Stimulated activated naive CD4-positive, alpha-beta T cell treated with Interleukin-2 at 50 U/mL for 16 hours (primary cell): ENCODE measurements around the gene STXBP1.

Experiments used
- DNase-seq: peaks from one replicate; lab custom pipeline; 2025; lab: John Stamatoyannopoulos, UW

Gene STXBP1

DNA sequence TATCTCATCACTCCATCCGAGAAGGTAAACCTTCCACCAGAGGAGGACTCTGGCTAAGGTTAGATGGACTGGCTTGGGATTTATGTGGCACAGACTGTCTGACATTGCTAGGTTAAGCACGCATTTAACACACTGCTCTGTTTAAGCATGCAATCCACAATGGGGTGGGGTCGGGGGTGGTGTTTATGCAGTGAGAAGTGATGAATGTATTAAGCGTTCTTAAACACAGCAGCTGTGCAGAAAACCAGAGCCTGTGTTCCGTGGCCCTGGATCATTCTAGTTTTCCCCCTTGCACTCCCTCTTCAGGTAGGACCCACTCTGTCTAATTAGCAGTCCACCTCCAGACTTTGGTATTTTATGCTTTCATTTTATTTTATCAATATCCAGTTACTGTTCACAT is 46.4 kb downstream of the STXBP1 start:
- no peak for DNase-seq

DNA sequence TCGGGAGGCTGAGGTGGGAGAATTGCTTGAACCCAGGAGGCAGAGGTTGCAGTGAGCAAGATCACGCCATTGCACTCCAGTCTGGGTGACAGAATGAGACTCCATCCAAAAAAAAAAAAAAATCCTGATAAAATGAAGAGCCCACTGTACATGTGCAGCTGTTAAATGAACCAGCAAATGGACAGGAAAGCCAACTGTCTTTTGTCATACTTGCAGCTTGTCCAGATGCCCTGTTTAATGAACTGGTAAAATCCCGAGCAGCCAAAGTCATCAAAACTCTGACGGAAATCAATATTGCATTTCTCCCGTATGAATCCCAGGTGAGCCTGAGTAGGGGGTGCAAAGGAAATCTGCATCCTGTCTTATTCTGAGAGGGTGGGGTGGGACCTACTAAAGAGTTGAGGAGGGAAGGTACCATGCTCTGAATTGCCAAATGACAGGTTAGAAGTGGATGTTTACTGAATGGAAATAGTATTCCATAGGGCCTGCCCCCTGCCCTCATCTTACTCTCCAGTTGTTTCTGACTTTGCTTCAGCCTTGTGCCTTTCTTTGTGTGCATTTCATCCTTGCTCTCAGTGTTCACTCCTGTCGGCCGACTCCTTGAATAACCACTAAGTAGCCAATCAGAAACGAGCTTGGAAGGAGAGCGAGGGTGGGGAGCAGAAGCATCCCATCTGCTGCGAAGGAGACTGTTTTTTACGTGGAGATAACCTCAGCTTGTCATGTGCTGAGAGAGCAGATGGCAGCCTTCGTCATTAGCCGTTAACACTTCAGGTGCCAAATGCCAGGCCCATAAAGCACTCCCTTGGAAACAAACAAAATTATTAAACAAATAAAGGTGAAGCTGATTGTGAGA is 49.0 kb downstream of the STXBP1 start:
- DNase-seq: no peak

DNA sequence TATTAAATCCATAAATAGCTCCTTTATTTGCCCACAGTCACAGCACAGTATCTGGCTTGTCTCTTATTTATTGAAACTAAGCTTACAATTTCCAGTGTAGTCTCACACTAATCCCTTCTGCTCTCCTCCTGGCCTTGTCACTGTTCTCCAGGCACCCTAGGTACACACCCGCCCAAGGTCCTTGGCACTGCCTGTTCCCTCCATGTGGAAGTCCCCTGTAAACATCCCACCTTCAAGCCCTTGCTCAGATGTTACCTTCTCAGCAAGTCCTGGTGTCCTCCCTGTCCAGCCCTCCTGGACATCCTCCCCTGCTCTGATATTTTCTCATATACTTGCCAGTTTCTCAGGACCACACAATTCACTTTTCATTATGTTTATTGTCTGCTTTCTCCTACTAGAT is 50.5 kb downstream of the STXBP1 start:
- DNase-seq: no peak

GRCh38 chr9:127664324-127664677 is 52.2 kb downstream of the STXBP1 start:
- no peak for DNase-seq

DNA sequence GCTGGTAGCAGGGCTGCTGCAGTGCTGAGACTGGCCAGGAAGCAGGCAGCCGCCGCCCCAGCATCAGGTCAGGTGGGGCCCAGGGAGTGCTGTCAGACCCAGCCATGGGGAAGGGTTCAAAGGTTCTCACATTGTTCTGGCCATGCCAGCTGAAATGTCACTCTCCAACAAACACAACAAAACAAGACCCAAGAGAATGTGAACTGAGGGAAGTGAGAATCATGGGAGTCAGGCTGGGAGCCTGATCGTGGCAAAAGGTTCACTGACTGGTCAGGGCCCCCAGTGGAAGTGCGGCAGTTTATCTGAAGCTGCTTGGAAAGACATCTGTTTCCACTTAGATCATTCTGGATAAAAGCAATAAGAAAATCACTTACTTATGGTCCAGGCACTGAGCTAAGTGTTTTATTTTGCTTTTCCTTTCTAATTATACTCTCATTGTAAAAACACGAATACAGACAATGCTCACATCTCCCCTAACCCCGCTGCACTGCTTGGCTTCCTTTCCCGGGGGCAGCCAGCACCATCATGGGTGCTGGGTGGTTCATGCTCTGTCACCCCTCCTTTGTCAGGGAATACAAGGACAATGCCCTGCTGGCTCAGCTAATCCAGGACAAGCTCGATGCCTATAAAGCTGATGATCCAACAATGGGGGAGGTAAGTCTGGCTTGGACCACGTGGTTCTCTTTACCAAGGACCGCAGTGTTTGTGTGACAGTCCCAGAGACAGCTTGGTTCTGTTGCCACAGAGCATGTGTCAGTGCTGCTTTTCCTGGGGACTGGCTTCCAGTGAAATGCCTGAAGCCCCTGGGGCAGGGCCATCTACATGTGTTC is 52.8 kb downstream of the STXBP1 start:
- no peak for DNase-seq

GRCh38 chr9:127667127-127667844 is 55.2 kb downstream of the STXBP1 start:
- no peak for DNase-seq

DNA sequence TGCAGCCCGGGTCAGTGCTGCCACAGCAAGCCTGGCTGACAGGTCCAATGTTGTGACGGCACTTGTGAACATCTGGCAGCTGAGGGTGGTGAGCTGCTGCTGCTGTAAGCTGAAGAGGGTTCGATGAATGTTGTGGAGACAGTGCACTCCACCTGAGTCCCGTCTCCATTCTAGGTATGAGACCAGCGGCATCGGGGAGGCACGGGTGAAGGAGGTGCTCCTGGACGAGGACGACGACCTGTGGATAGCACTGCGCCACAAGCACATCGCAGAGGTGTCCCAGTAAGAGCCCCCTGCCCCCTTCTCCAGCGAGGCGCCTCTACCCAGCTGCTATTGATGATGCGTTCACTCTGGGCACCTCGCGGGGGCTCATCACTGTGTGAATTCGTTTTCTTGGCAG is 55.8 kb downstream of the STXBP1 start:
- no peak for DNase-seq

- no peak for DNase-seq
Observed at GRCh38 chr9:127673234-127673633, 61.2 kb downstream of the STXBP1 start.

GRCh38 chr9:127676638-127677037 is 64.6 kb downstream of the STXBP1 start:
- DNase-seq: no peak

DNA sequence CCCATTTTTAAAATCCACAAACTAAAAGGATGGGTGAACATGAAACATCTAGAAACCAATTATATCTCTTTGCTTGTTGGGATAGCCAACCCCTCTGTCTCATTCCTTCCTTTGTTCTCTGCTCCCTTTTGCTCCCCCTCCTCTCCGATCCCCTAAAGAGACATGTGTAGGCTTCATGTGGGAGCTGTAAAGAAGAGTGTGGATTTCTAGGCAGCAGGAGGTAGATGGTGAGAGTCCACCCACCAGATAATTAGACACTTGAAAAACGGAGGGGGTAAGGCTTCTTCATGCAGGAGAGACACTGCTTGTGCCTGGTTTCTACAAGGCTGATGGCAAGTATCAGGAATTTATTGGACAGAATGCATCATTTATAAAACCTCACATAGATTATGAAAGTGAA is 67.4 kb downstream of the STXBP1 start:
- DNase-seq: no peak

DNA sequence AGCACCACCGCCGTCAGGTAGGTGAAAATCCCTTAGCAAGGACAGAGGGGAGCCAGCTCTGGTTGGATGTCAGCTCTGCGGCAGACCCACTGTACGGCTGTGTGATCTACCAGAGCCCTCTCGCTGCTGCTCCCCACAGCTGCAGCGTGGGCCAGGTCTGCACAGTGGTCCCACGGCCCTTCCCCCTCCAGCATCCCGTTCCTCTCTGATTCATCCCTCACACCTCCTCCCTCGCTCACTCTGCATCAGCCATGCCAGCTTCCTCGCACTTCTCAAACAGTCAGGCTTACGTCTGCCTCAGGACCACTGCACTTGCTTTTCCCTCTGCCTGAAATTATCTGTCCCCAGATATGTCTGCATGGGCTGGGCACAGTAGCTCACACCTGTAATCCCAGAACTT is 68.1 kb downstream of the STXBP1 start:
- DNase-seq: no peak

GRCh38 chr9:127680846-127681245 is 68.8 kb downstream of the STXBP1 start:
- DNase-seq: no peak

DNA sequence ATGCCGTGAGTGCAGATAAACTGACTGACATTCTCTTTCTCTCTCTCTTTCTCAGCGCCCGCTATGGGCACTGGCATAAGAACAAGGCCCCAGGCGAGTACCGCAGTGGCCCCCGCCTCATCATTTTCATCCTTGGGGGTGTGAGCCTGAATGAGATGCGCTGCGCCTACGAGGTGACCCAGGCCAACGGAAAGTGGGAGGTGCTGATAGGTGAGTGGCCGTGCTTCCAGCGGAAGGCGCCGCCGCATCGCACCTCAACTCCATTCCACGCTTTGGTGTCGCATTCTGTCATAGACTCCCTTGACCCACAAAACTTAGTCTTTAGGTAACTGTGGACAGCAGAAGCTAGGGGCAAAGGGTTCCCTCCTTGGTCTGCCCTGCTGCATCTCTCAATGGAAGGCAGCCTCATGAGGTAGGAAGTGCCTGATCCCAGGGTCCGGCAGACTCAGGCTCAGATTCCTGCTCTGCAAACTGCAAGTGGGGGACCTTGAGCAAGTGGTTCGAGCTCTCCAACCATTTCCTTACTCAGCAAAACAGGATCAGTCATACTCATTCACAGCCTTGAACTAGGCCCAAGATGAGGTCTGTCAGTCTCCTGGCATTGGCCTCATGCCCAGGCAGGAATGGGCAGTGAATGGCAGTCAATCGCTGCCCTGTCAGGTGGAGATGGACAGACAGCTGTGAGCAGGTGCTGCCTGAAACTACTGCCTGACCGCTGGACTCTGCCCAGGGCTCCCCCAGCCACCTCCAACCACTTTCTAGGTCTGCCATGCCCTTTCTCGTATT is 70.5 kb downstream of the STXBP1 start:
- no peak for DNase-seq

- no peak for DNase-seq
Observed at GRCh38 chr9:127683723-127684122, 71.6 kb downstream of the STXBP1 start.

DNA sequence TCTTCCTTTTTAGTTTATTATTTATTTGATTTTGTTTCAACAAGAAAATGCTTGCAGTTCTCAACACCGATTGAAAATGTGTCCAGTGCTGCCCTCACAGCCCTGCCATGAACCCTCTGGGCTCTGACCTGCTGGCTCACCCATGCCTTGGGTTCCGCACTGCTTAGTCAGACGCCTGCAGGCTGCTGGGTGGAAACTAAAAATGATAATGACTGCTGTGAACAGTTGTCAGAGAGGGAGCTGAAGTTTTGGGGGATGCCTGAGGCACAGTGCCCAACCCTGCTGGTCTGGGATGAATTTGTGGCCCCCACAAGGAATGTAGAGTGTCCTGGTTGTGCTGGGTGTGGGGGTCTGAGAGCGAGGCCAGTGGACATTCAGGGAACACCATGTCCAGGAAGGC is 72.5 kb downstream of the STXBP1 start:
- DNase-seq: no peak

GRCh38 chr9:127686461-127687393 is 74.7 kb downstream of the STXBP1 start:
- DNase-seq: no peak

- DNase-seq: no peak
Observed at GRCh38 chr9:127689329-127690000, 77.4 kb downstream of the STXBP1 start.

DNA sequence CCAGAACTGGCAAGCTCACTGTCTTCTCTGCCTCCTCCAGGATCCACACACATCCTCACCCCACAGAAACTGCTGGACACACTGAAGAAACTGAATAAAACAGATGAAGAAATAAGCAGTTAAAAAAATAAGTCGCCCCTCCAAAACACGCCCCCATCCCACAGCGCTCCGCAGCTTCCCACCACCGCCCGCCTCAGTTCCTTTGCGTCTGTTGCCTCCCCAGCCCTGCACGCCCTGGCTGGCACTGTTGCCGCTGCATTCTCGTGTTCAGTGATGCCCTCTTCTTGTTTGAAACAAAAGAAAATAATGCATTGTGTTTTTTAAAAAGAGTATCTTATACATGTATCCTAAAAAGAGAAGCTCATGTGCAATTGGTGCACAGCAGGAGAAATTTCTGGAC is 78.7 kb downstream of the STXBP1 start:
- DNase-seq: no peak

GRCh38 chr9:127692071-127692470 is 80.0 kb downstream of the STXBP1 start:
- no peak for DNase-seq

GRCh38 chr9:127693143-127693542 is 81.1 kb downstream of the STXBP1 start:
- DNase-seq: no peak
